GM12892 (cell line): ENCODE measurements around the gene GNPTG.

Source experiments
- POLR2A ChIP-seq: IDR thresholded peaks from 2 replicates; pipeline ENCODE4 v1.6.1; 2011; ENCODE audit warnings: low read depth, low read length, control low read depth
- POLR2AphosphoS5 ChIP-seq: IDR thresholded peaks from 2 replicates; pipeline ENCODE4 v1.6.1; 2011; ENCODE audit warnings: low read depth, low read length, control low read depth

- no peak for TF ChIP-seq POLR2A
- TF ChIP-seq POLR2AphosphoS5 = no peak
These were observed 42.0 kb downstream of the GNPTG start for GRCh38 chr16:1393613-1394176.
